ENCODE data around the gene RERE.

RERE gene

DNA sequence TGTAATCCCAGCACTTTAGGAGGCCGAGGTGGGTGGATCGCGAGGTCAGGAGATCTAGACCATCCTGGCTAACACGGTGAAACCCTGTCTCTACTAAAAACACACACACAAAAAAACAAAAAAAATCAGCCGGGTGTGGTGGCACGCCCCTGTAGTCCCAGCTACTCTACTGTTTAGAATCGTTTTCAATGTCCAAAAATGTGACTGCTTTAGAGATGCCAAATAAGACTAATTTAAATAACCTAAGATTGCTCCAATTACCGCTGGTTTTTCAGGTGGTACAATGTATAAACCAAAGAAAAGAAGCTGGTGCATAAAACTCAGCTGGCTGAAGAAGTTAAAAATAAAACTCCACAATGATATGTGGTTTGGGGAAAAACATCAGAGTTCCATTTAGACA, 132.0 kb downstream of the RERE start:
- no peak for DNase-seq

DNA sequence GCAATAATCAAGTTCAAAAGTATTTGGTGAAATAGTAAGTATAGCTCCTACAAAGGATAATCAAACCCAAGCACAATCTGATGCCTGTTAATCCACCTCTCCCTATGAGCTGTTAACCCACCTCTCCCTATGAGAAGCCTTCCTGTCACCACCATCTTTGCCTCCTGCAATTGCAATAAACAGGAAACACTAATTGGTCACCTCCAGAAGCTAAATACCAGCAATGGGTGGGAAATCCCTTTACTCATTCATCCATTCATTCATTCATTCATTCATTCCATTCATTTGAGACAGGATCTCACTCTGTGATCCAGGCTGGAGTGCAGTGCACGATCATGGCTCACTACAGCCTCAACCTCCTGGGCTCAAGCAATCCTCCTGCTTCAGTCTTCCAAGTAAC, 132.8 kb downstream of the RERE start:
- DNase-seq: no peak

DNA sequence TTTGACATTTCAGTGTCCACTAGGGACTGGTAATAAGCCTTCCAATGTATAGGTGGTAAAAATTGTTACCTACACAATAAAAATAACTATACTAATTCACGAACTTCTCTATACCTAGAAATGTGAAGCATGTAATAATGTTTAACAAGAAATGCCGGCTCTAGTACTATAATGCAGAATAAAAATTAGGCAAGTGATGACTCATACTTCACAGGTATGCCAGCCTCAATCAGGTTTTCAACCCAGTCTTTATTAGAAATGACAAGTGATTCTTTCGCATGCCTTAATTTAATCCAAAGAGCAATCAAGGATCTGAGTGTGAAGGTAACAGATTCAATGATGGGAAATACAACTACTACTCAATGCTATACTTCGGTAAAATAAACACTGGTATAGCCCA, 134.9 kb downstream of the RERE start:
- DNase-seq: no peak

- DNase-seq: no peak
Measured at GRCh38 chr1:8681911-8682310, 135.5 kb downstream of the RERE start.

DNA sequence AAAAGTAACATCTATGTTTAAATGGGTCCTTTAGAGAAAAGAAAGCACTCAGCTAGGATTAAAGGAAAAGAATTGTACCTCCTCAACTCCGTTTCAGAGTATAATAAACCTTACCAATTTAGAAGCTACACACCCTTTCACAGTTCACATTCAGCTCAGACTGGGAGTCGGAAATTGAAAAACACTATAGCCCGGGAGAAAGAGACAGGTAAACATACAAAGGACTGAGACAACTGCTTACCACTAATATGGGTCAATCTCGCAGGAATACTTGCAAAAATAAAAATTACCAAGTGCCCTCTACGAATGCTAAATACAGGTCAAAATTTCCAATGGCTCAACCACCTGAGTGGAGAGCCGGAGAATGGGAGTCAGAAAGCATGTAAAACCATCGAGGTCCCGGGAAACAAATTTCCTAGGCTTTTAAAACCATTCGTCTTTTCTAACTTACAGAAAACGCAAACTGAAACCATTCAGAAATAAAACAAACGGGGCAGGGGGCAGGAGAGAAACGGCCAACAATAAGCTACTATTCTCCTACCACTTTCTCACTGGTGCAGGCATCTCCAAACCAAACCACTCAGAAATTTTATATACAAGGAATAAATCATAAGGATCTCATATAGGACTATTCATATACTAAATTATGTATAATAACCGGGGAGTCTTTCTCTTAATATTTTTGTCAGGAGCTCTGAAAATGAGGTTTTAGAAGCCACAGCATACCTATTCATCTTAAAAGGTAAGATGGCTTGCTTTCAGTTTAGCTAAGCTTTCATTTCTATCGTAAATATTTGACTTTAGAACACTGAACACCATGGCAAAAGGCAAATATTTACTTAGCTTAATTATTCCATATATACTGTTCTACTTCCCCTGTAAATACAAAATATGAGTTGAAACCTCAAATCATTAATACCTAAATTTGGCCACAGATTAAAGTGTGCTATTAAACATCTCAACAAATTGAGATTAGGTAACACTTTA, 136.5 kb downstream of the RERE start:
- peak; percentile 50 to 69 for DNase-seq

DNA sequence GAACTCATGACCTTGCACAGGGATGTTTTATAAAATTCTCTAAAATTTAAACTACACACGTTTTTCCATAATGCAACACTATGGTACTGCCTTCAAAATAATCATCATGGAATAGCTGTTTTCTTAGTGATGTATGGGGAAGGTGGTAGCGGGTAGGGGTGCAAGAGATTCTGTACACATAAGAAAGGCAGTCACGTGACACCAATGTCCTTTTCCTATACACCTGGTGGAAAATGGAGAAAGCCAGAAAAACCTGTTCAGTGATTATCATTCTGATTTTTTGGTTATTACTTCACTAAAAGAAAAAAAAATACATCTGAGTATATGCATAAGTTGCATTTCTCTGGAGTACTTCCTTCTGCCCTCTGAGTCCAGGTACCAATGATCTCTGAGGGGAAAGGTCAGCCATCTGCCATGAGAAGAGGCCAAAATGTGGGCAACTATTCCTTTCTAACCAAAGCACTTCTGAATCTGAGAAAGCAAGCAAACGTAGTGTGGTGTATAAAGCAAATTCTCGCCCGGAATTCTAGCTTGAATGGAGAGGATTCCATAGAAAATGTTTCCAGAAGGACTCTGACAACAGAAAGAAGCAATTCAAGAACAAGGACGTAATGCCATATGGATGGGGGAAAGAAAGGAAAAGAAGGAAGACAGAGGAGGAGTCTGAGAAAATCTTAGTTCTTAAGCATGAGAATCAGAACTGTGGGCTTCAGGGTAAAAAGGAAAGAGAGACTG, 137.3 kb downstream of the RERE start:
- DNase-seq: no peak

GRCh38 chr1:8679395-8679800, 138.0 kb downstream of the RERE start:
- DNase-seq: no peak

DNA sequence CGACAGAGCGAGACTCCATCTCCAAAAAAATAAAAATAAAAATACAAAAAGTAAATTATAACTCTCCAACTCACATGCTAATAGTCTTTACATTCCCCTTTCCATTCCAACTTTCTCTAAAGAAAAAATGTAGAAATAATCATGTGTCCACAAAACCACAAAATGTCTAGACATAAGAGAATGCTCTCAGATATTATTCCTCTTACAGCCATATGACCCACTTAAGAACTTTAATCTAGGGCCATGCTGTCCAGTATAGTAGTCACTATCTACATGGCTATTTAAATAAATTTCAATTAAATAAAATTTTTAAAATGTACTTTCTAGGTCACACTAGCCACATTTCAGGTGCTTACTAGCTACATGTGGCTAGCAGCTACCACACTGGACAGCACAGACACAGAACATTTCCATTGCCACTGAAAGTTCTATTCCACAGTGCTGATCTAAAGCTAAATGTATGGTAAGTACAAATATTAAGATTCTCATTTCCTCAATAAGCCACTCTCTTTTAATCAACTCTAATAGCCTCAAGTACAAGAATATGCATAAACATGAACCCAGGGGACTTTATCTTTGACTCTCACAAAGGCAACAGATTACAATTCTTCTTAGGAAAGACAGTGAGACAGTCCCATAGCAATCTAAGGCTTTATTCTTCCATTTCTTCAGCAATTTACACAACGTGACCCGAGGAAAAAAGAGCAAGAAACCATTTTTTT, 138.6 kb downstream of the RERE start:
- no peak for DNase-seq

- no peak for DNase-seq
Measured at GRCh38 chr1:8677782-8678181, 139.7 kb downstream of the RERE start.

DNA sequence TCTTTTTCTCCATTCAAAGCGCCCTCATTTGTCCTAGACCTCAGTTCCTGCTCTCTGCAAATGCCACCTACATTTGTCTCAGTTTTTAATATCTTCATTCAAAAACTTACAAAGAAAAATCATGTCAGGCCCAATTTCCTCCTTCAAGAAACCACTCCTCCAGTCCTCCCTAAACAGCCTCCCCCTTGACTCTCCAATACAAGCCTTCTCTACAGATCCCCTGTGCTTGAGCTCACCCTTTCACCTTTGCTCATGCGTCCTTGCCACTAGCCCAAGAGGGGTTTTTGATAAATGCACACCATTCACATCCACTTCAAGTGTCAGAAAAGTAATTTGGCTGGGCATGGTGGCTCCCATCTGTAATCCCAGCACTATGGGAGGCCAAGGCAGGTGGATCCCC, 140.6 kb downstream of the RERE start:
- no peak for DNase-seq

- DNase-seq: no peak
Measured at GRCh38 chr1:8676072-8676471, 141.4 kb downstream of the RERE start.

DNA sequence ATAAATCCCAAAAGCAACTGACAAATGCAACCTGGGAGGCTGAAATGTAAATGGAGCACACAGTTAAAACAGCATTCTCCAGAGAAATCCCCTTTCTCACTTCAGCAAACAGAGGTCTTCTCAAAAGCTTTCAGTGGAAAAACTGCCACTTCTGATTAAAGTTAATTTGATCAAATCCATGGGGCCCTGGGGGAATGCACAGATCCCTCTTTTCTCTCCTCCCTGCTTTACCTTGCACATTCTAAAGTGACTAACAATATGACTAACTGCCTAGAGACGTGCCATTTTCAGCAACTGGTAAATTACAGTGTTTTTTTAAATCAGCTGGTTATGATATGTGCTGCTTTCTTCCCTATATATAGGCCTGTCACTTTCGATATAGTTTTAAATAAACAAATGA, 142.5 kb downstream of the RERE start:
- no peak for DNase-seq

DNA sequence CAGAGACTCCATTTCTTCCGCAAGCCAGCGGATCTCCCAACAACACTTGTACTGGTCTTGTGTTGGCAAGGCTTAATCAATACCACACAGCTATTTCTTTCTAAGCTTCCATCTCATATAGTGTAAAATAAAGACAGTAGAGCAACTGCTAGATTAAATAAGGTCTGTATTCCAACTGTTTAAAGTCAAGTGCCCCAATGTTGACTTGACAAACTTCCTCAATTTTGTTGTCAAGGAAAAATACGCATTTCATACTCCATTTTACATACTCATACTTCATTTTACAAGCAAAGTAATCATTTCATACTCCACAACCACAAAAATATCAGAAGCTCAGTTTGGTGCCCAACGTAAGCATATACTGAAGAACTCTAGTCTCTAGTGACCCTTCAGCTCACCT, 143.0 kb downstream of the RERE start:
- DNase-seq: no peak

DNA sequence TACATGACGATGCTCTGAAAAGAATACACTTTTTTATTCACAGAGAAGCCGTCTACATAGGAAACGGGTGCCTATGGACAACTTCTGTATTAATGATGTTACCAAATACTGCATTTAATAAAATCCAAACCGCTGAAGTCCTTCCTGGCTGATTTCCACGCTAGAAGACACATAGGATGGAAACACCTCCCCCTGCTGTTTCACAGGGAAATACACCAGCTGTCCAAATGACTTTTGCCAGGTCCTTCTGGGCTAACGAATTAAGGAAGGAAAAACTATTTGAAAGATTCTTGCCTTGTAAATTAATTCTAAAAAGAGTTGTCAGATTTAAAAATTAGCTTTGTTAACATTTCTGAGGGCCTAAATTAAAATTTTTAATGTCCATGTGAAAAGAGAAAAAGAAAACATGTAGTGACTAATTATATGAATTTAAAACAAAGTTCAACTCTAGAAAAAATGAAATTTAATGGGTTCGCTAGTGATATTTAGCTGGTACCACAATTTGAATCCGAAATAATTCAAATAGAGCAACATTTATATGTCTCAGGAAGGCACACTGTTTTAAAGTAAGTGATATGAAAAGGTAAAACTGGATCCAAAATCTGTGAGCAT, 146.0 kb downstream of the RERE start:
- DNase-seq: peak; percentile 24 to 68

DNA sequence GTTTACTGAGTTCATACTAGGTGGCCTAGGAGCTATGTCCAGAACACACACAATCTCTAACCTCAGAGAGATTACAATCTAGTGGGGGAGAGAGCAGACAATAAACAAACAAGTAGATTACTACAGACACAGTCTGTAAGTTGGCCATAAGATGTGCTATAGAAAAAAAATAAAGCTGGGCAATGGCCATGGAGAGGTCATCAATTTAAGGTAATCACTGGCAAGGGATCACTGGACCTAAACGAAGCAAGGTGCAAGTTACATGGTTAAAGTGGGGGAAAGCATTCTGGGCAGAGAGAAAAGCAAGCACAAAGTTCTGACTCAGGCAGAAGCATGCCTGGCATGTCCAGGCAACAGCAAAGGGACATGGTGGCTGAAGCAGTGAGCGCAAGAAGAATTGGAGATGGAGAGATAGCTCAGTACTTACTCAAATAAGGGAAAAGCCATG, 147.0 kb downstream of the RERE start:
- peak; percentile 37 to 68 for DNase-seq

DNA sequence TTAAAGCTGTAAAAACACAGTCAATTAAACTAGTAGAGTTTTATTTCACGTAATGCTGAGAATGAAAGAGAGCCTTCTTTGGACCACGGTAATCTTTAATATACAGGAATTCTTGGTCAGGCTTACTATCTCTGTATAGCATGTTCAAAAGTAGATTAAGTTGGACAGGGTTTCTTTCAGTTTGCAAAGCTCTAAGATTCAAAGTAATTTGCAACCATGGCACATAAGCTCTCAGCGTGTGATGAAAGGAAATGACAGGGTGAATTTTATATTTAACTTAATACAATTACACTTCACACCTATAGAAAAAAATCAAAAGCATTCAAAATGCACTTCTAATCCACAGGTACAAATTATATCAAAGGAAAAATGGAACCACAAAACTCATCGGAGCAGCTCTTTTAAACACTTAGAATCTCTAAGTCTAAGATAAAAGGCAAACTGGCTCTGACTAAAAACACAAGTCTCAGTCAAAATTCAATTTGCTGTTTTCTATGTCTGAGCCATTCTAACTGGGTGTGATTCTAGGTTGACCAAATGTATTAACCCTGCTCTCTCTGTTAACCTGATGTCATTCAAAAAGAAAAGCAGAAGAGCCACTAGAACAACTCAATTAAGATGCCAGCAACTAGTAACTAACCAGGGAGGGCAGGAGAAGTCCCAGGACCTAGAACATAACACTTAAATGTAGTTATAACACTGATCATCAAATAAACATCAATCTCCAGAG, 147.7 kb downstream of the RERE start:
- no peak for DNase-seq

- DNase-seq: peak; percentile 39 to 64
Measured at GRCh38 chr1:8667869-8668594, 149.4 kb downstream of the RERE start.

DNA sequence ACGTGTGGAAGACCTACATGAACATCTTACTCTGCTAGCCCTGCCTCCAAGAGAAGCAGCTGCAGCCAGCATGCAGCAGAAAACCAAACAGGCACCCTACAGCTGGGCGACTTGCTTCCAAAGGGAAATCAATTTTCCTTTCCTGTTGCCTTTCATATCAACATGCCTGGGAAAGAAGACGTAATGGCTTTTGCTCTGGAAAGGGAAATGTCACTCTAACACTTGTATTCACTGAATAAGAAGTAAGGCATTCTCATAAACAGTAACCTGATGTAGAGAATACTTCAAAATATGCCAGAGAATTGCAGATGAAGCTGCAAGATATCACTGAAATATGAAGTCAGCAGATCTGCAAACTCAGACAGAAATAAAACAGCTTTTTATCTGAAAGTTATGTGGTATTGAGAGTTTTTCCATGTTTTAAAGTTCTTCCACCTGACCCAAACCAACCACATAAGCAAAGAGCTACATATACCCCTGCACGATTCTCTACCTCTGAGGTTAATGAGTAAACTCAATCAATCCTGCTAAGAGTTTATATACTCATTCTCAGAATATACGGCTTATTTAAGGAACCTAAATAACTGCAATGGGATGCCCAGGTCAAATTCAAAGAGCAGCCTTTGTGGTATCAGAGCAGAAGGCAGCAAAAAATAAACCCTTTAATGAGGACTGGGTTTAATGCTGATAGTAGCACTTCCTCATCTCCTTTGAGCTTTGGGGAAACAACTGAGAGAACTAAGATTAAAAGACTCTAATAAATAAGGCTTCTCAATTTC, 150.9 kb downstream of the RERE start:
- DNase-seq: no peak

GRCh38 chr1:8665833-8666232, 151.6 kb downstream of the RERE start:
- DNase-seq: no peak

- DNase-seq: no peak
Measured at GRCh38 chr1:8664887-8665286, 152.6 kb downstream of the RERE start.

DNA sequence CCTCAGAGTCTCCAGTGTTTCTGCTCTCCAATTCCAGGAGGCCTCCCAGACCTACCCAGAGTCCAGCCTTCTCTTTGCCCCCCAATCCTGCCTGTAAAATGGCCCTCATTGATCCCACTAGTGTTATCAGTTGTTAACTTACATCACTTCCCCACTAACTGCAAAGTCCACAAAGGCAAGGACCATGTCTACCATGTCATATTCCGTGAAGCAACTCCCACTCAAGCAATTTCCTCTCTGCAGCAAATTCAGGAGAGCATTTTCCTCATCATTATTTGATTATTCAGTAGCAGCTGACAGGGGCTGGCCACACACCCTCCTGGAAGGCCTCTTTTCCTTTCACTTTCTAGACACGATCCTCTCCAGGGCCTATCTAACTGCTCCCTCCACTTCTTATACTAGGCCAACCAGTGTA, 153.5 kb downstream of the RERE start:
- no peak for DNase-seq

All from NCI-H526 (cell line).